ENCODE results near the gene PLEKHH3. TPM values are rescaled to one million over a fixed set of nuclear protein-coding genes. Genes with fewer than 3 reads are reported as not detected.

Gene PLEKHH3
- total and polyA plus RNA-seq, 10 of the 15 experiments (the other 5 are each of a cell fraction or from before 2014, with no cell fraction given) = 0.31 to 38.0 (median 11.0) TPM

- TF ChIP-seq TCF3 (IDR thresholded peaks at IDR 0.05; ENCODE audit: borderline replicate concordance, insufficient read depth, low read depth, low read length) (0 out of 2 replicates have a peak, but pooled peaks have one; percentile 59), ZBTB4 (CRISPR knock-in tag; IDR thresholded peaks at IDR 0.05) (no peak), CREM (IDR thresholded peaks at IDR 0.05; ENCODE audit: low read depth) (no peak), ZNF687 (IDR thresholded peaks at IDR 0.05) (0 out of 2 replicates have a peak, but pooled peaks have one; percentile 27), YY1 (IDR thresholded peaks at IDR 0.05; ENCODE audit: low read depth, low read length) (no peak), TBL1XR1 (IDR thresholded peaks at IDR 0.05; ENCODE audit: low read depth, low read length) (no peak), ZZZ3 (IDR thresholded peaks at IDR 0.05; ENCODE audit: control insufficient read depth, insufficient read length, low read depth) (no peak), TCF12 (IDR thresholded peaks at IDR 0.05; ENCODE audit: low read depth, low read length) (peak; percentile 53; the same call in 1 of the 2 replicates)
Observed at GRCh38 chr17:42617956-42618431, 58.8 kb downstream of the PLEKHH3 start (continued).

Small RNA genes within 50 kb of the gene (microRNA-seq; reads per million reads assigned to microRNA genes)
- not detected for gene MIR6780A

Small RNA genes within 50 kb of the gene (small RNA-seq; reads per million reads assigned to genes)
- gene MIR6780A = not detected

Other genes with a start within 250 kb of the PLEKHH3 start
Only the 7 nearest of the 22 such genes appear.
- 38.9 and 42.8 TPM in 2 replicates for gene RETREG3, start 67.6 kb downstream of the PLEKHH3 start, total RNA-seq (2014; rRNA removed)
- gene RETREG3, start 67.6 kb downstream of the PLEKHH3 start, total RNA-seq (2014; rRNA removed; fragmentation: Illumina TruSeq; extraction: Trizol) = 28.7 and 28.9 TPM in 2 replicates
- gene RETREG3, start 67.6 kb downstream of the PLEKHH3 start, total RNA-seq (2021) = 47.6 and 50.3 TPM in 2 replicates
- 34.9 and 50.6 TPM in 2 replicates for gene RETREG3, start 67.6 kb downstream of the PLEKHH3 start, polyA plus RNA-seq (2011; rRNA removed)
- 20.5 and 23.3 TPM in 2 replicates for gene RETREG3, start 67.6 kb downstream of the PLEKHH3 start, polyA plus RNA-seq (2014; fragmentation: Illumina TruSeq; extraction: Trizol)
- gene RETREG3, start 67.6 kb downstream of the PLEKHH3 start, polyA plus RNA-seq (2014; fragmentation: Nextera tagmentation; extraction: Ambion mirVana) = 1 to 10 TPM; 7.0 to 9.0 TPM
- gene RETREG3, start 67.6 kb downstream of the PLEKHH3 start, polyA plus RNA-seq (2014; rRNA removed) = 21.5 and 21.7 TPM in 2 replicates
- gene RETREG3, start 67.6 kb downstream of the PLEKHH3 start, polyA plus RNA-seq (2016; fragmentation: Nextera tagmentation; extraction: Ambion mirVana) = 10 to 100 TPM; 26.8 to 27.8 TPM
- 103 and 115 TPM in 2 replicates for gene TUBG1, start 67.3 kb downstream of the PLEKHH3 start, total RNA-seq (2014; rRNA removed)
- 58.3 and 69.9 TPM in 2 replicates for gene TUBG1, start 67.3 kb downstream of the PLEKHH3 start, total RNA-seq (2014; rRNA removed; fragmentation: Illumina TruSeq; extraction: Trizol)
- 120 and 126 TPM in 2 replicates for gene TUBG1, start 67.3 kb downstream of the PLEKHH3 start, total RNA-seq (2021)
- gene TUBG1, start 67.3 kb downstream of the PLEKHH3 start, polyA plus RNA-seq (2011; rRNA removed) = 25.8 and 43.3 TPM in 2 replicates
- 66.1 and 121 TPM in 2 replicates for gene TUBG1, start 67.3 kb downstream of the PLEKHH3 start, polyA plus RNA-seq (2014; fragmentation: Illumina TruSeq; extraction: Trizol)
- gene TUBG1, start 67.3 kb downstream of the PLEKHH3 start, polyA plus RNA-seq (2014; fragmentation: Nextera tagmentation; extraction: Ambion mirVana) = 10 to 100 TPM; 40.0 to 40.3 TPM
- 100.0 and 110 TPM in 2 replicates for gene TUBG1, start 67.3 kb downstream of the PLEKHH3 start, polyA plus RNA-seq (2014; rRNA removed)
- gene TUBG1, start 67.3 kb downstream of the PLEKHH3 start, polyA plus RNA-seq (2016; fragmentation: Nextera tagmentation; extraction: Ambion mirVana) = 100 to 1,000 TPM; 216 to 256 TPM
- gene TUBG2, start 17.7 kb downstream of the PLEKHH3 start, total RNA-seq (2014; rRNA removed) = 6.0 and 6.8 TPM in 2 replicates
- gene TUBG2, start 17.7 kb downstream of the PLEKHH3 start, total RNA-seq (2014; rRNA removed; fragmentation: Illumina TruSeq; extraction: Trizol) = 3.8 and 4.7 TPM in 2 replicates
- gene TUBG2, start 17.7 kb downstream of the PLEKHH3 start, total RNA-seq (2021) = 7.7 and 9.1 TPM in 2 replicates
- gene TUBG2, start 17.7 kb downstream of the PLEKHH3 start, polyA plus RNA-seq (2011; rRNA removed) = 12.4 and 14.4 TPM in 2 replicates
- 5.8 and 8.8 TPM in 2 replicates for gene TUBG2, start 17.7 kb downstream of the PLEKHH3 start, polyA plus RNA-seq (2014; fragmentation: Illumina TruSeq; extraction: Trizol)
- gene TUBG2, start 17.7 kb downstream of the PLEKHH3 start, polyA plus RNA-seq (2014; fragmentation: Nextera tagmentation; extraction: Ambion mirVana) = 1 to 10 TPM; 1.2 to 1.8 TPM
- gene TUBG2, start 17.7 kb downstream of the PLEKHH3 start, polyA plus RNA-seq (2014; rRNA removed) = 11.3 and 12.5 TPM in 2 replicates
- gene TUBG2, start 17.7 kb downstream of the PLEKHH3 start, polyA plus RNA-seq (2016; fragmentation: Nextera tagmentation; extraction: Ambion mirVana) = 10 to 100 TPM; 11.3 to 11.9 TPM
- 25.2 and 34.2 TPM in 2 replicates for gene CCR10, start 4.8 kb upstream of the PLEKHH3 start, total RNA-seq (2014; rRNA removed)
- gene CCR10, start 4.8 kb upstream of the PLEKHH3 start, total RNA-seq (2014; rRNA removed; fragmentation: Illumina TruSeq; extraction: Trizol) = 1.7 and 2.3 TPM in 2 replicates
- gene CCR10, start 4.8 kb upstream of the PLEKHH3 start, total RNA-seq (2021) = 54.0 and 61.3 TPM in 2 replicates
- 1.7 and 2.6 TPM in 2 replicates for gene CCR10, start 4.8 kb upstream of the PLEKHH3 start, polyA plus RNA-seq (2011; rRNA removed)
- 0.22 and 0.82 TPM in 2 replicates for gene CCR10, start 4.8 kb upstream of the PLEKHH3 start, polyA plus RNA-seq (2014; fragmentation: Illumina TruSeq; extraction: Trizol)
- gene CCR10, start 4.8 kb upstream of the PLEKHH3 start, polyA plus RNA-seq (2014; fragmentation: Nextera tagmentation; extraction: Ambion mirVana) = under 1 TPM; 0.05 to 0.27 TPM
- gene CCR10, start 4.8 kb upstream of the PLEKHH3 start, polyA plus RNA-seq (2014; rRNA removed) = 21.0 and 30.9 TPM in 2 replicates
- 10 to 100 TPM; 60.3 to 63.6 TPM for gene CCR10, start 4.8 kb upstream of the PLEKHH3 start, polyA plus RNA-seq (2016; fragmentation: Nextera tagmentation; extraction: Ambion mirVana)
- gene CNTNAP1, start 5.5 kb upstream of the PLEKHH3 start, total RNA-seq (2014; rRNA removed) = 11.1 and 12.9 TPM in 2 replicates
- gene CNTNAP1, start 5.5 kb upstream of the PLEKHH3 start, total RNA-seq (2014; rRNA removed; fragmentation: Illumina TruSeq; extraction: Trizol) = 7.4 and 8.0 TPM in 2 replicates
- 26.0 and 29.9 TPM in 2 replicates for gene CNTNAP1, start 5.5 kb upstream of the PLEKHH3 start, total RNA-seq (2021)
- 10.2 and 19.6 TPM in 2 replicates for gene CNTNAP1, start 5.5 kb upstream of the PLEKHH3 start, polyA plus RNA-seq (2011; rRNA removed)
- gene CNTNAP1, start 5.5 kb upstream of the PLEKHH3 start, polyA plus RNA-seq (2014; fragmentation: Illumina TruSeq; extraction: Trizol) = 10.6 and 14.1 TPM in 2 replicates
- 1 to 10 TPM in 1 of 2 experiments, under 1 TPM in 1; 0.95 to 1.9 TPM for gene CNTNAP1, start 5.5 kb upstream of the PLEKHH3 start, polyA plus RNA-seq (2014; fragmentation: Nextera tagmentation; extraction: Ambion mirVana)
- gene CNTNAP1, start 5.5 kb upstream of the PLEKHH3 start, polyA plus RNA-seq (2014; rRNA removed) = 22.0 and 26.6 TPM in 2 replicates
- 1 to 10 TPM; 2.5 to 2.7 TPM for gene CNTNAP1, start 5.5 kb upstream of the PLEKHH3 start, polyA plus RNA-seq (2016; fragmentation: Nextera tagmentation; extraction: Ambion mirVana)
- gene EZH1, start 68.0 kb upstream of the PLEKHH3 start, total RNA-seq (2014; rRNA removed) = 16.4 and 21.3 TPM in 2 replicates
- gene EZH1, start 68.0 kb upstream of the PLEKHH3 start, total RNA-seq (2014; rRNA removed; fragmentation: Illumina TruSeq; extraction: Trizol) = 15.5 and 17.3 TPM in 2 replicates
- gene EZH1, start 68.0 kb upstream of the PLEKHH3 start, total RNA-seq (2021) = 15.7 and 22.1 TPM in 2 replicates
- gene EZH1, start 68.0 kb upstream of the PLEKHH3 start, polyA plus RNA-seq (2011; rRNA removed) = 39.8 and 43.3 TPM in 2 replicates
- gene EZH1, start 68.0 kb upstream of the PLEKHH3 start, polyA plus RNA-seq (2014; fragmentation: Illumina TruSeq; extraction: Trizol) = 23.7 and 27.1 TPM in 2 replicates
- gene EZH1, start 68.0 kb upstream of the PLEKHH3 start, polyA plus RNA-seq (2014; fragmentation: Nextera tagmentation; extraction: Ambion mirVana) = 1 to 10 TPM; 6.1 to 6.2 TPM
- 24.7 and 25.4 TPM in 2 replicates for gene EZH1, start 68.0 kb upstream of the PLEKHH3 start, polyA plus RNA-seq (2014; rRNA removed)
- 10 to 100 TPM; 14.9 to 15.4 TPM for gene EZH1, start 68.0 kb upstream of the PLEKHH3 start, polyA plus RNA-seq (2016; fragmentation: Nextera tagmentation; extraction: Ambion mirVana)
- gene RAMP2, start 84.2 kb upstream of the PLEKHH3 start, total RNA-seq (2014; rRNA removed) = not detected in 2 replicates
- not detected in 2 replicates for gene RAMP2, start 84.2 kb upstream of the PLEKHH3 start, total RNA-seq (2014; rRNA removed; fragmentation: Illumina TruSeq; extraction: Trizol)
- 0.43 TPM in 1 of 2 replicates, not detected in the other for gene RAMP2, start 84.2 kb upstream of the PLEKHH3 start, total RNA-seq (2021)
- gene RAMP2, start 84.2 kb upstream of the PLEKHH3 start, polyA plus RNA-seq (2011; rRNA removed) = 0.14 TPM in 1 of 2 replicates, not detected in the other
- gene RAMP2, start 84.2 kb upstream of the PLEKHH3 start, polyA plus RNA-seq (2014; fragmentation: Illumina TruSeq; extraction: Trizol) = 0.22 and 0.98 TPM in 2 replicates
- under 1 TPM; 0.20 to 0.21 TPM for gene RAMP2, start 84.2 kb upstream of the PLEKHH3 start, polyA plus RNA-seq (2014; fragmentation: Nextera tagmentation; extraction: Ambion mirVana)
- gene RAMP2, start 84.2 kb upstream of the PLEKHH3 start, polyA plus RNA-seq (2014; rRNA removed) = 0.32 and 0.37 TPM in 2 replicates
- gene RAMP2, start 84.2 kb upstream of the PLEKHH3 start, polyA plus RNA-seq (2016; fragmentation: Nextera tagmentation; extraction: Ambion mirVana) = under 1 TPM in 1 of 2 experiments, not detected in 1; 0.21 TPM